Posterior cingulate gyrus (tissue), 11 donors: Measurements from ENCODE around the gene CAT.
"Not testable (repeated sequence)": the region's sequence is repeated elsewhere in the genome, so short reads cannot be mapped to it uniquely, and the experiment has no call there.

ENCODE experiments used
- DNase-seq, 10 donors: peaks; one replicate each; pipeline versions ENCODE4 v3.0.0 to v3.0.0-alpha.2; 2020 to 2021; ENCODE audit warnings: mixed read lengths in 3 of 10
- intact Hi-C: fragments of 100-400 bp; cut with DNase I; formaldehyde crosslinking; loops from one replicate; pipeline ENCODE4 v1.15.1; 2023

The CAT gene

DNA sequence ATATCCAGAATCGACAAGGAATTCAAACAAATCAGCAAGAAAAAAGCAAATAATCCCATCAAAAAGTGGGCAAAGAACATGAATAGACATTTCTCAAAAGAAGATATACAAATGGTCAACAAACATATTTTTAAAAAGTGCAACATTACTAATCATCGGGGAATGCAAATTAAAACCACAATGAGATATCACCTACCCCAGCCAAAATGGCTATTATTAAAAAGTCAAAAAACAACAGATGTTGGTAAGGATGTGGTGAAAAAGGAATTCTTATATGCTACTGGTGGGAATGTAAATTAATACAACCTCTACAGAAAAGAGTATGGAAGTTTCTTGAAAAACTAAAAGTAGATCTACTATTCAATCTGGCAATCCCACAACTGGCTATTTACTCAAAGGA, 13.9 kb upstream of the CAT start:
- DNase-seq, intact Hi-C loops: not testable (repeated sequence)

DNA sequence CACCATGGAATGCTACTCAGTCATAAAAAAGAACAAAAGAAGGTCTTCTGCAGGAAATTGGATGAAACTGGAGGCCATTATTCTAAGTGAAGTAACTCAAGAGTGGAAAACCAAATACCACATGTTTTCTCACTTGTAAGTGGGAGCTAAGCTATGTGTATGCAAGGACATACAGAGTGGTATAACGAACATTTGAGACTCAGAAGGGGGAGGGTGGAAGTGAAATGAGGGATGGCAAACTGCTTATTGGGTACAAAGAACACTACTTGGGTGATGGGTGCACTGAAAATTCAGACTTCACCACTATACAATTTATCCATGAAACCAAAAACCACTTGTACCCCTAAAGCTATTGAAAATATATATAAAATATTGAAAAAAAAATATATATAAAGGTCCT, 13.4 kb upstream of the CAT start:
- intact Hi-C loops, result no loop called here
- DNase-seq, result no peak

DNA sequence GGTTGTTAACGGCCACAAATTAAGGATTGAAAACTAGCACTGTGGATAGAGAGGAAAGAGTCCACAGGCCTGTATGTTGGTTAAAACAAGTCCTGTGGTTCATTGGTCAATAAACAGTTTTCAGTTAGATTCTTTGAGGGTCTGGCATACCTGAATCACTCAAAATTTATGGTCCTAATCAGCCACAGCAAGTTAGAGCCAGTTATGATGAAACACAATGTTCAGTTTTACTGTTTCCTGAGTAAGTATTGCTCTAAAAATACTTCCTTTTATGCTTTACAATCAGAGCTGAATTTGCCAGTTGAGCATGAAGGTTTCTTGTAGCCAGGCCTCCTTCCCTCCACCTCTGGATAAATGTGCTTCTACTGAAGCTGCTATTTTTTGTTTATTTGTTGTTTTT, 12.9 kb upstream of the CAT start:
- DNase-seq, result no peak
- intact Hi-C loops, result no loop called here

DNA sequence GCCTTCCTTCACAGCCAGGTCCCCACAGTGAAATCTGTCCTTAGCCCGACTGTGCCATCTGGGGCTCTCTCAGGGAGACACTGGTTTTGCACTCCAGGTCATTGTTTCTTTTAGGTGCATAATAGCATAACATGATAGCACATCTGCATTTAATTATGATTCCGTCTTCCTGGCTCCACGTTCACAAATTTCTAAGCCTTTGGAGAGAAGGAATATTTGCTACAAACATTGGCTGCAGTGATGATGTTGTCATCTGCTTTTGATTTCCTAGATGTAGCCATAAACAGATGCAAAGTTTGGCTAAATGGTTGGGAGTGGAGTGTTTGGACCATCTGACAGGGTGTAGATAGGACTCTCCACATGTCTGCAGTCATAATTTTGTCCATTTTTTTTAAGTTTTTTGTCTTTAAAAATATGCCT, 12.0 kb upstream of the CAT start:
- intact Hi-C loops, result no loop called here
- no peak for DNase-seq

DNA sequence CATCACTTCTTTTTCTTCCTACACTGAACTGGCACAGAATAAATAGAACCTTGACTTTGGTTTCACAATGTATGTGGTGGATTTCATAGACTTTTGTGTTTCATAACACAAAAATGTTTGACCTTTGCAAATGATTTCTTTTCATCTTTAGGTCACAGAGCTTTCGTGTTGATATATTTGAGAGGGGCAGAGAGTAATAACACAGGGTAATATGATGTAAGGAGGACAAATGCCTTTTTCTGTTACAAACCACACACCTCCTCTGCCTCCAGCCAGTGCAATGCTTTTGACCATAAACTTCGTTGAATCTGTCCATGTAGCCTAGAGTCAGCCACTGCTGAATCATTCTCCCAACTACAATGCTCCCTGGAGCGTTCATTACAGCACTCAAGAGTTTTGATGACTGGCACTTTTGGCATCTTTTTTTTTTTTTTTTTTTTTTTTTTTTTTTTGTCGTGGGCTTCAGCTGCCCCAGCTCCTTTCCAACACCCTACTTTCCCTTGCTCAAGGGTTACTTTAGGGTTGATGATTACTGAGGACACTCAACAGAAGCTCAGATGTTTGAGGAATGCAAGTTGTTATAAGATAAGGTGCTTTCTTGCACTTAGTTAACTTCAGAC, 11.4 kb upstream of the CAT start:
- intact Hi-C loops, result no loop called here
- no peak for DNase-seq

DNA sequence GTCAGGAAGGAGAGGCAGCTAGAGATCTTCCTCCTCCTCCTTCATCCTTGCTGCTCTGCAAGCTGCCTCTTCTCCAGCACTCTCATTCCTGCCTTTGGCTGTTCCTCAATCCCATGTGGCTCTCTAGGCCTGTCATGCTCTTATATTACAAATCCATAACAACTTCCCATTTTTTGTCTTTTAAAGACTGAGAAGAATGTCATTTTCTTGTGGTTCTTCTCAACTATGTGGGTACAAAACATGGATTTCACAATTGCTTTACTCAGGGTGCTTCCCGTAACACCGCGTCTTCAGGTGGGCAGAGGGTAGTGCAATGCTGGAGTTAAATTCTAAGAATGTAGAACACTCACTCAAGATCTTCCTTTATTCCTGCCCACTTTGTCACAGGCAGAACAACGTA, 6.8 kb upstream of the CAT start:
- DNase-seq, result no peak
- intact Hi-C loops, result no loop called here

DNA sequence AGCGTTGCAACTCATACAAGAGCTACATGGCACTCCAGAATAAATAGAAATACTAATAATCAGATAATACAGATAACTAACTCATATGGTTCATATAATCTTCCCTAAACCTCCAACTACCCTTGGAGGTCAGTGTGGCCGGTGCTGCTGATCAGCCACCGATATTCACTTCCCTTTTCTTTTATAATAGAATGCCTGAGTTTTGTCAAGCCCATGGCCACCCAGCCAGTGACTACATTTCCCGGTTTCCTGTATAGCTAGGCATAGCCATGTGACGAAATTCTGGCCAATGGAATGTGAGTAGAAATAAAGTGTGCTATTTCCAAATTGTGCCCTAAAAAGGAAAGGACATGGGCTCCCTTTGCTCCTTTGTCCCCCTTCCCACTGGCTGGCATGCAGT, 5.9 kb upstream of the CAT start:
- intact Hi-C loops, result no loop called here
- DNase-seq, result no peak

DNA sequence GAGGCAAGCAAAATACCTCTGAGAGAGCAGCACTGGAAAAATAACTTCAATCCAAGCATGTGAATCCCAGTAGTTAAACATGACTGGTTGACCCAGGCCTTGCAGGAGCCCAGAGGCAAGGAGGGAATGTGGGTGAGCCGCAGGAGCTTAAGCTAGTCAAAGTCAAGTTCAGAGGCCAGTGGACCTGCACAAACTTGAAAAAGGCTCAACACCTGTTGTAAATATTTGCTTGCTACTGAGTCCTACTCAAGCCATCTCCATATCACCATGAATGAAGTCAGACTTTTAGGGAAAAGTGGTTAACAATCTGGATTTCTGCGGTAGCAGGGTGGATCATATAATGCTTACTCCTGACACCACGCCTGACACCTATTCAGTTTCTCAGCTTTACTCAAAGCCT, 4.8 kb upstream of the CAT start:
- DNase-seq, result no peak
- intact Hi-C loops, result no loop called here

DNA sequence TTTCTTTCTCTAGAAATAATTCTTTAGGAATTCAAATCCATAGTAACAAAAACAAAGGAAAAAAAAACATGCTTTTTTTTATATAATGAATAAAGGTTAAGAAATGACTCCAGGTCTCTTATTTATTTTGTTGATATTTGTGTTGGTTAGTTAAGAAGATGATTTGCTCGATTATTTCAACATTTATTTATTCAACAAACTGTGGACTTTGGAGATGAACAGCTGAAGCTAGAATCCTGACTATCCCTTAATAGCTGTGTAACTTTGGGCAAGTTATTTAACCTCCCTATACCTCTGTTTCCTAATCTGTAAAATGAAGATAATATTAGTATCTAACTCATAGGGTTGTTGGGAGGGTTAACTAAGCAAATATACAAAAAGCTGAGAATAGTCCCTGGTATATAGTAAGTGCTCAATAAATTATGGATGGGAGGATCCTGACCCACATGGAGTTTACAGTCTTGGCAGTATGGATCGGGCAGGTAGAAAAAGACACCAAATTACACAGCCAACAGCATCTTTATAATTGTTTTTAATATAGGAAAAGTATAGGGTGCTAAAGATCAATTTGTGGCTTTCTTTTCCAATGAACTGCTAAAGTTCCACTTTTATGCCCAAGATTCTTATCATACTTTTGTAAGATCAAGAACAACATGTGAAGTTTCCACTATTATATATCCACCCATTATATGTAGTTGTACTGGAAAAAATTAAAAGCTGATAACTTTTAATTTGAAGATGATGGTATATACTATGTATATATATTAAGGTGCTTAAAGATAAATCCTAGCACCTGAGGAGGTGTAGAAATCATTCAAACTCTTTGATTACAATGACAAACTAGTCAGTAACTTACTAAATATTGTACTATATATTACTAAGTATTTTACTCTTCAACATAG, 1.3 kb upstream of the CAT start:
- DNase-seq, result no peak
- intact Hi-C loops, result no loop called here

DNA sequence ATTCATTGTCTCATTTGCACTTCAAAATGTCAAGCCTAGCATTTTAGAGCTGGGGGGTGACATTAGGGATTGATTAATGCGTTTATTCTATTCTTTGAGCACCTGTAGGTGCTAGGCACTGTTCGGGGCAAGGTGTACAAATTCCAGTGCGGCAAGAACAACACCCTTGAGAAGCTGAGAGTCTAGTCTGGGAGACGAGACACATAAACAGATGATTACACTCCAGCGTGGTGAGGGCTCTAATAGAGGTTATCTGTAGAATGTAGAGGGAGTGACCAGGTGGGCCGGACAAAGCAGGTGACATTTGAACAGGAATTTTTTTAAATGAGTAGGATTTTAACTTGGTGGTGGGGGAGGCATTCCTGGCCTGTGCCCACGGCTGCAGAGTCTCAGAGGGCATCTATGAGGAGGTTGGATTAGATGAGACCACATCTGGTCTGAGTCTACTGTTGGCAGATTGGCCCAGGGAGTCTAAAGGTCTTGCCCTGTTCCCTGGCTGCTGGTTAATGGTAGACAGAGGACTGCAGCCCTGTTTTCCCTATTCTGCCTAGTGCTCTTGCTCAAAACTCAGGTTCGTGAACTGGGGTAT, 970 bp downstream of the CAT start:
- intact Hi-C loops, result no loop called here
- DNase-seq, result no peak

DNA sequence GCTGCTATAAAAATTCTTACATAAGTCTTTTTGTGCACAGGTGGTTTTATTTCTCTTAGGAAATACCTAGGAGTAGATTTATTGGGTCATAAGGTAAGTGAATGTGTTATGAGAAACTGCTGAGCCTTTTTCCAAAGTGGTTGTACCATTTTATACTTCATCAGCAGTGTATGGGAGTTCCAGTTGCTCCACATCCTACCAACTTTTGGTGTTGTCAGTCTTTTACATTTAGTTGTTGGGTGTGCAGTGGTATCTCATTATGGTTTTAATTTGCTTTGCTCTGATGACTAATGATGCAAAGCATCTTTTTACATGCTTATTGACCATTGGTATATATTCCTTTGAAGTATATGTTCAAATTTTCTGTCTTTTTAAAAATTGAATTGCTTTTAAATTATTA, 3.1 kb downstream of the CAT start:
- DNase-seq, result no peak
- intact Hi-C loops, result no loop called here

DNA sequence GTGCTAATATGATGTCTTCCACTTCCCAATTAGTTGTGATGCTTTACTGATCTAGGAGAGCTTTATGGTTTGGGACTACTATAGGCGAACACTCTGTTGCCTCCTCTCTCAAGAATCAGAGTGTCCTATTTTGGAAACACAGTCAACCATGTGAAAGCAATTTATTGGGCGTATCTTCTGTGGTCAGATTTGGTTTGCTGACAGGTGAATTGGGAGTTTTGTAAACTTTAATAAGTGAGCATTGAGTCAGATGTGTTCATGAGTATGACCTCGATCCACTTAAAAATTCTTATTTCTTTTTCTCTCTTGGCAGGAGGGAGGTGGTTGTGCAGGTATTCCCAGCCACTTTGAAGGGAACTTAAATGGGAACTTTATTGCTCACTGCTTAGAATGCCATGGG, 4.4 kb downstream of the CAT start:
- no peak for DNase-seq
- intact Hi-C loops, result no loop called here

DNA sequence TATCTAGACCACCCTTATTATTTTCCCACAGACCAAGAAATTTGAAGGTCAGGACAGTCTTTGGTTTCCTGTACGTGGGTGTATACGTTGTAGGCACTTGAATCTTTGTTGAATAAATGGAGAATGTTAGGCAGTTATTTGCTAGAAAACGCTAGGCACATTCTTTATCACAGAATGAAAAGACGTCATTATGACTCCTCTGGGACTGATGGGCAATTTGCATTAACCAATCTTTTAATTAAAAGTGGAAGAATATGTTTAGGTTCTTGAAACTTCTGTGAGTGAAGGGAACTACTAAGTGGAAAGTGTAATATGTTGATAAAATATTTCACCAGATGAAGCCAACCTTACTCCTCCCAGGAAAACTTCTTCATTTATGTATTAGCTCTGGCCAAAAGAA, 5.7 kb downstream of the CAT start:
- intact Hi-C loops, result no loop called here
- DNase-seq, result no peak

DNA sequence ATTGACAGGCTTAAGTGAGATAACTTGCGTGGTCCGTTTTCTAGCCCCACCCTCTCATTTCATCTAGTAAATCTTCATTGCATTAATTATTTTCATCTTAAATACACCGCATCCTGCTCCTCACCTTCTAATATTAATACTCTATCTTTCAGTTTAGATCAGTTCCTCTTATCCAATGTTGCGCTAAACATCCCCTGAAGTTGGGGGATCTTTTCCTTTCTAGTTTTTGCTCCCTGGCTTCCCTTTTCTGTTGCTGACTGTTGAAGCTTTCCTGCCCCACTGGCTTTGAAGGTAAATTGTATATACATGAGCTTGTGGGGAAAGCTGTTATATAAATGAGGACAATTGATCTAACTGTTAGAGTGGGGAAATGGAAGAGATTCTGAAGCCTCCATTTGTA, 7.2 kb downstream of the CAT start:
- no peak for DNase-seq
- intact Hi-C loops, result no loop called here

DNA sequence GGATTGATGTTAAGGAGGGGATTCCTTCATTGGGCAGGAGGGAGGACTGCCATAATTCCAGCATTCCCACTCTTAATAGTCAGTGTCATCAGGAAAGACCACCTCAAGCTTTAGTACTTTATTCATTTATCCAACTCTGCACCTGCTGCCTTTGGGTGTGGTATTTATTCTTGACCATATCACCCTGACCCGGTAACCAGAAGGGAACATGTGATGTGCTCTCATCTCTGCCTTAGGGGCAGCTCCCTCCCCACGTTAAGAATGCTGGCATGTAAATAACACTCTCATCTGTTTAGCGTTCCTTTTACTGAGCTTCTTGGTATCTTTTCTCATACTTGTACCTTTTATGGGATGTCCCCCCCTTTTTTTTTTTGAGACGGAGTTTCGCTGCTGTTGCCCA, 7.7 kb downstream of the CAT start:
- no peak for DNase-seq
- intact Hi-C loops, result no loop called here

DNA sequence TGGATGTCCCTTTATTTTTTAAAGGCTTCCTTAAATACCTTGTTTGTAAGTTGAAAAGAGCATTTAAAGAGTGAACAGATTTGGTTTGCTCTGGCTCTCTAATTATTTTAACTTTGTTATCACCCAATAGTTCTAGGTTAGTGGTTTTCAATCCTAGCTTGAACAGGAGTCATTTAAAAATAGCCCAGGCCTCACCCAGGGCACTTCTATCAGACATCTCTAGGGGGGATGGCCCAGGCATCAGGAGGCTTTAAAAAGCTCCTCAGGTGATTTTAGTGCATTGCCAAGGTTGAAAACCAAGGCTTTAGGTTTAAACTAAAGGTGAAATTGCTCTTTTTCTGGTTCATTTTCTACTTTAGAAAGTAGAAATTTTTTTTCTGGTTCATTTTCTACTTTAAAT, 8.3 kb downstream of the CAT start:
- no peak for DNase-seq
- intact Hi-C loops, result no loop called here

DNA sequence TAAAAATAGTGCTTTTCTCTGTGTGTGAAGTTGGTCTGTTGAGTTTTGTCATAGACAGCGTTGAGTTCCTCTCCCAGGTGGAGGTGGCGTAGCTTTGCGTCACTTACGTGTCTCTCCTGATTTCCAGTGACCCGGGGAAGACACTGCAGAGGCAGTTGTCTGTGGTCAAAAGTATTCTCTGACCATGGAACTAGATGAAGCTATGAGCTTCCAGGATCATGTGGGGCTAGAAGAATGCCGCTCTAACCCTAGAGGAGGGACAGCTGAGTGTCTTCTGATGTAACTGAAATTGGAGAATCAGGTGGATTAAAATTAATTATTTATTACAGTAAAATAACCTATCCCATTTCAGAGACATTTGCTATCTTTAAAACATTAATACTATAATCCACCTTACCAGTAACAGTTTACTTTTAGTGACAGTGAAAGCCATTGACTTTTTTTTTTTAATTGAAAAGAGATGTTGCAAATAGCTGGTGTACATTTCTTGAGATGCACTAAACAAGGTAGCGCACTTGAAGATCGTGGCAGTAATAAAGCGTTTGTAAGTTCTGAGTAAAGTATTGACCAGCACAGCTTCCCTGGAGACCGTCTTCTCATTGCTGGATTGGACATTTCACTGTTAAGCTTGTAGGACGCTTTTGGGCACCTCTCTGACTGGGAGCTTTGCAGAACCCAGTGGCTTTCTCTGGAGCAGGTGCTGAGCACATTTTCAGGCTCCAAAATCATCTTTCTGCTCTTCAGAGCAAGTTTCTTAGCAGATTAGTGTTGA, 9.7 kb downstream of the CAT start:
- intact Hi-C loops, result no loop called here
- no peak for DNase-seq

DNA sequence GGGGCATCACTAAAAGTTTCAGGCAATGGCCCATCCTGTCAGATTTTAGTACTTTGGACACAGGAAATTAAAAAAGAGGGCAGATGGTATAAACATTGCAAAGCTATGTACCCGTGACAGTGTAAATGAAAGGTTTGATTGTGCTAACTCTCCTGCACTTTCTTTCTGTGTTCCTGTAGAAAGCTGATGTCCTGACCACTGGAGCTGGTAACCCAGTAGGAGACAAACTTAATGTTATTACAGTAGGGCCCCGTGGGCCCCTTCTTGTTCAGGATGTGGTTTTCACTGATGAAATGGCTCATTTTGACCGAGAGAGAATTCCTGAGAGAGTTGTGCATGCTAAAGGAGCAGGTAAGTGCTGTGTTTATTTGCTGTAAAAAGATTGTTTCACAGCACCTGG, 10.3 kb downstream of the CAT start:
- no peak for DNase-seq
- intact Hi-C loops, result no loop called here

DNA sequence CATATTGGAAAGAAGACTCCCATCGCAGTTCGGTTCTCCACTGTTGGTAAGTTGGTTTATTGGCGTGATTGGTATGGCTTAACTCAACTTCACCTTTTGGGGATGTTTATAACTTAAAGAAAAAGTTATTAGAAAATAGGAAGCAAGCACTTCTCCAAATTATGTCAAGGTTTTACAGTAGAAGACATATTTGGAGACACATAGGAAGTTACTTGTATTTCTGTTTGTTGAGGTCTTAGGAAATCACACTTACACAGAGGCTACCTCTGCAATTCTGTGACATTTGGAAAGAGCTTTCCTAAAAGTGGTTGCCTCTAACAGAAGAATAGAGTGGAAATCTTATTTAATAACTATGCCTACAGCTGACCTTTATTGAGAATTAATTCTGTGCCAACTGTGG, 12.3 kb downstream of the CAT start:
- intact Hi-C loops, result no loop called here
- no peak for DNase-seq

DNA sequence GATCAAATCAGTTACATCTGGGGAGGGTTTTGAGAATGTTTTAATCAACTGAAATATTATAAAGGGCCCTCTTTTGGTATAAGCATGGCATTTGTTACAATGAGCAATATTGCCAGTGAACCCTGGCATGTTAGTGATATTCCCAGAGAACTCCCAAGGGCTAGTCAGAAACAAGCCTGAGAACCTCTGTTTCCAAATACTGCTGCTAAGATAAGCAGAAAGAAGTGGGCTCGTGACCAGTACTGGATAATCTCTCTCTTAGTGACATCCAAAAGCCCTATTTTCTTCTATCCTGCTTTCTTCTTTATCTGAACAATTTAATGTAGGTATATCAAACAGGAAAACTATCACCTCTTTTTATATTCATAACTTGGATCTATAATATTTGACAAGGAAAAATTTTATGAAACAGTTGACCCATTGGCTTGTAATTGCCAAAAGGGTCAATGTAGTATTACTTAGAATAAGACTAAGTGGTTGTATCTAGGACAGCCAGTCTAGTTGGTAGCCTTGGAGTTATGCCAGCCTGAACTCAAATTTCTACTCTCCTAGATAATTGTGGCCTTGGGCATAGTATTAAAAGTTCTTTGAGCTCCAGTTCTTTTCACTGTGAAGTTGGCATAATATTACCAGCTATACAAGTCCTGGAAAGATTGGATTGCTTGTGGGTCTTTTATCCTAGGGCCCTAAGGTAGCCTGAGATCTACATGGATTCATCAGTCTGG, 15.7 kb downstream of the CAT start:
- DNase-seq, result no peak
- intact Hi-C loops, result no loop called here

DNA sequence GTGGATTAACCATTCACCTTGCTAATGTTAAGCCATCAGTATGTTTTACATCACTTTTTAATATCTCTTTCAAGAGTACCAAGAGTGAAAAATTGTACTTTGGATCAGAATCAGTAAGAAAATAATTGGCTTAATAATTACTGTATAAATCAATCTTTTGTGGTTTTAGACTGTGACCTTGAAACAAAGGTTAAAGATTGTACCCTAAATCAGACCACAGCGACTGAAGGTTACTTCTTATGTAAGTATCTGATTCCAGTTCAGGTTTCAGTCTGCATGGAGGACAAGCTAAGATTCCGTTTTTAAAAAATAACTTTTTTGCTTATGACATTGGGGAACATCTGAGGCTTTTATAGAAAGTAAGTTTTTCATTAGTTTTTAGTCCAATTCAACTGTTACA, 18.9 kb downstream of the CAT start:
- intact Hi-C loops, result no loop called here
- no peak for DNase-seq
